Measurements from ENCODE around the gene GPBP1L1.

- TF ChIP-seq POLR2A (IDR thresholded peaks at IDR 0.05; ENCODE audit: low read depth, low read length) (no peak; the same call in 1 of the 2 replicates), TAF1 (IDR thresholded peaks at IDR 0.05; ENCODE audit: low read depth, low read length) (peak; percentile 95)
These were observed 1.7 kb upstream of the GPBP1L1 start, which contains the start of gene TMEM69 for GRCh38 chr1:45687754-45688740.

Data from GM12891 (cell line).